G401 (cell line): ENCODE measurements around the gene EEPD1. TPM values are rescaled to one million over a fixed set of nuclear protein-coding genes. Genes with fewer than 3 reads are reported as not detected.

Experiments used
- DNase-seq: peaks from one replicate; pipeline ENCODE4 v3.0.0-alpha.2; 2015; ENCODE audit warnings: low spot score
- in situ Hi-C: cut with HindIII; loops from 2 replicates; pipeline ENCODE4 v1.10.0; 2016; ENCODE audit warnings: low sequenced_read_pairs, mixed read lengths
- total RNA-seq: library from RNA; depleted of rRNA; stranded (reverse); fragments of >200 nt; shearing (Covaris generic); gene quantifications from 2 replicates; pipeline ENCODE4 v1.2.3, GENCODE V29; 2014

The EEPD1 gene
- total RNA-seq, 1 experiment from 2014 or later = 15.5 TPM

- in situ Hi-C loops = no loop called here
- no peak for DNase-seq
These were observed 132.2 kb downstream of the EEPD1 start for GRCh38 chr7:36285276-36285675.

GRCh38 chr7:36286226-36286625 is 133.2 kb downstream of the EEPD1 start:
- no peak for DNase-seq
- in situ Hi-C loops = no loop called here

- DNase-seq = no peak
- in situ Hi-C loops = no loop called here
These were observed 133.6 kb downstream of the EEPD1 start for GRCh38 chr7:36286688-36287087.

GRCh38 chr7:36287371-36288241 is 134.6 kb downstream of the EEPD1 start:
- in situ Hi-C loops = no loop called here
- DNase-seq = no peak

GRCh38 chr7:36288501-36288900 is 135.4 kb downstream of the EEPD1 start:
- DNase-seq = no peak
- in situ Hi-C loops = no loop called here

- in situ Hi-C loops = no loop called here
These were observed 137.0 kb downstream of the EEPD1 start for GRCh38 chr7:36289833-36290661.

GRCh38 chr7:36291387-36292316 is 138.6 kb downstream of the EEPD1 start:
- in situ Hi-C loops = no loop called here
- peak; percentile 81 for DNase-seq

More at GRCh38 chr7:36289833-36290661, 137.0 kb downstream of the EEPD1 start:
- DNase-seq = no peak

GRCh38 chr7:36295090-36295489 is 142.0 kb downstream of the EEPD1 start:
- in situ Hi-C loops = no loop called here
- DNase-seq = no peak

GRCh38 chr7:36296284-36296683 is 143.2 kb downstream of the EEPD1 start:
- in situ Hi-C loops = no loop called here
- no peak for DNase-seq

GRCh38 chr7:36297364-36298009 is 144.4 kb downstream of the EEPD1 start:
- in situ Hi-C loops = no loop called here
- DNase-seq = no peak

GRCh38 chr7:36298106-36298505 is 145.1 kb downstream of the EEPD1 start:
- in situ Hi-C loops = no loop called here
- DNase-seq = no peak

GRCh38 chr7:36299223-36299774 is 146.2 kb downstream of the EEPD1 start:
- in situ Hi-C loops = no loop called here
- DNase-seq = no peak

GRCh38 chr7:36299823-36300341 is 146.8 kb downstream of the EEPD1 start:
- in situ Hi-C loops = loop anchor here (25.0 kb wide), 1 partner anchor 313 kb away; no protein-coding TSS in a partner anchor
- no peak for DNase-seq

- no peak for DNase-seq
- in situ Hi-C loops = loop anchor here (25.0 kb wide), 1 partner anchor 314 kb away; no protein-coding TSS in a partner anchor
These were observed 147.8 kb downstream of the EEPD1 start for GRCh38 chr7:36300696-36301350.

- DNase-seq = no peak
- in situ Hi-C loops = loop anchor here (25.0 kb wide), 1 partner anchor 315 kb away; no protein-coding TSS in a partner anchor
These were observed 149.1 kb downstream of the EEPD1 start for GRCh38 chr7:36301914-36302771.
